ENCODE data around the gene GRB2. TPM values are rescaled to one million over a fixed set of nuclear protein-coding genes. Genes with fewer than 3 reads are reported as not detected.
"Not testable (repeated sequence)": the region's sequence is repeated elsewhere in the genome, so short reads cannot be mapped to it uniquely, and the experiment has no call there.

Gene GRB2
- total and polyA plus RNA-seq, 7 donors, result 39.5 to 71.6 (median 65.0) TPM

- ATAC-seq (no peak), DNase-seq (no peak)
- Histone ChIP-seq H3K4me3 (no peak overlapping the region), H3K9me3 (no peaks in the 10 kb centered on the region), H3K36me3 (ENCODE audit: insufficient read depth in 1 of 2, low read depth in 1 of 2) (no peaks in the 10 kb centered on the region), H3K27me3 (ENCODE audit: insufficient read depth in 3 of 3, low read length in 2 of 3) (no peaks in the 10 kb centered on the region), H3K4me1 (peaks cover 7% of the 10 kb centered on the region), H3K27ac (no peak overlapping the region)
- 78 to 84% (median 80%) methylated on average over 17 of the region's 17 CpGs for WGBS, 3 donors
- intact Hi-C loops (cut with DNase I), result no loop called here
- TF ChIP-seq CTCF (IDR thresholded peaks at IDR 0.05), result no peak
Observed at GRCh38 chr17:75447951-75448856, 42.7 kb upstream of the GRB2 start.

- intact Hi-C loops (cut with DNase I); H3K27me3 ChIP-seq (ENCODE audit: insufficient read depth in 3 of 3, low read length in 2 of 3): not testable (repeated sequence)
- WGBS, 3 donors, result 91 to 100% (median 93%) methylated on average over 5 to 6 of the region's 6 CpGs
Observed at GRCh38 chr17:75445896-75446295, 40.4 kb upstream of the GRB2 start.

GRCh38 chr17:75445296-75445695 lies 39.8 kb upstream of the GRB2 start:
- Histone ChIP-seq H3K27me3 (ENCODE audit: insufficient read depth in 3 of 3, low read length in 2 of 3) (no peaks in the 10 kb centered on the region), H3K9me3 (no peaks in the 10 kb centered on the region), H3K36me3 (ENCODE audit: insufficient read depth in 1 of 2, low read depth in 1 of 2) (no peaks in the 10 kb centered on the region), H3K4me3 (no peak overlapping the region), H3K4me1 (peaks cover 7% of the 10 kb centered on the region), H3K27ac (no peak overlapping the region)
- ATAC-seq, result no peak
- no peak for TF ChIP-seq CTCF (IDR thresholded peaks at IDR 0.05)
- DNase-seq, result no peak
- intact Hi-C loops (cut with DNase I), result no loop called here
- WGBS, 3 donors, result 83 to 91% (median 86%) methylated on average over 3 of the region's 3 CpGs

More at GRCh38 chr17:75445896-75446295, 40.4 kb upstream of the GRB2 start:
- not testable (repeated sequence) for H3K4me1 ChIP-seq; ATAC-seq; H3K36me3 ChIP-seq (ENCODE audit: insufficient read depth in 1 of 2, low read depth in 1 of 2); H3K9me3 ChIP-seq; H3K27ac ChIP-seq; DNase-seq; H3K4me3 ChIP-seq

- H3K9me3 ChIP-seq, result no peaks in the 10 kb centered on the region
- intact Hi-C loops (cut with DNase I), result no loop called here
- H3K36me3 ChIP-seq (ENCODE audit: insufficient read depth in 1 of 2, low read depth in 1 of 2), result no peaks in the 10 kb centered on the region
- DNase-seq (no peak), ATAC-seq (no peak)
- H3K4me3 ChIP-seq, result no peak overlapping the region
- TF ChIP-seq CTCF (IDR thresholded peaks at IDR 0.05), result no peak
- no peak overlapping the region for H3K27ac ChIP-seq
- H3K27me3 ChIP-seq (ENCODE audit: insufficient read depth in 3 of 3, low read length in 2 of 3), result no peaks in the 10 kb centered on the region
- peaks cover 7% of the 10 kb centered on the region for H3K4me1 ChIP-seq
- WGBS, 3 donors, result 77 to 88% (median 83%) methylated on average over 4 of the region's 4 CpGs
Observed at GRCh38 chr17:75442168-75443103, 37.0 kb upstream of the GRB2 start.
